HFF-Myc (cell line): ENCODE results near the gene KCNK10.
"Not testable (repeated sequence)": the region's sequence is repeated elsewhere in the genome, so short reads cannot be mapped to it uniquely, and the experiment has no call there.

Source experiments
- DNase-seq: peaks from one replicate; pipeline ENCODE4 v3.0.0-alpha.2; 2011; ENCODE audit warnings: low read depth; ENCODE audit errors: extremely low read depth
- H3K4me3 ChIP-seq: replicated peaks from 2 replicates; pipeline ENCODE4 v1.5.1; 2011; ENCODE audit warnings: low read depth, mild to moderate bottlenecking, control low read depth, low read length
- TF ChIP-seq, protein P1 (sequence below): IDR thresholded peaks from 2 replicates; pipeline ENCODE4 v1.5.1; 2012; ENCODE audit warnings: mild to moderate bottlenecking, low read depth, low read length, control low read depth; ENCODE audit errors: missing control alignments

KCNK10 gene

DNA sequence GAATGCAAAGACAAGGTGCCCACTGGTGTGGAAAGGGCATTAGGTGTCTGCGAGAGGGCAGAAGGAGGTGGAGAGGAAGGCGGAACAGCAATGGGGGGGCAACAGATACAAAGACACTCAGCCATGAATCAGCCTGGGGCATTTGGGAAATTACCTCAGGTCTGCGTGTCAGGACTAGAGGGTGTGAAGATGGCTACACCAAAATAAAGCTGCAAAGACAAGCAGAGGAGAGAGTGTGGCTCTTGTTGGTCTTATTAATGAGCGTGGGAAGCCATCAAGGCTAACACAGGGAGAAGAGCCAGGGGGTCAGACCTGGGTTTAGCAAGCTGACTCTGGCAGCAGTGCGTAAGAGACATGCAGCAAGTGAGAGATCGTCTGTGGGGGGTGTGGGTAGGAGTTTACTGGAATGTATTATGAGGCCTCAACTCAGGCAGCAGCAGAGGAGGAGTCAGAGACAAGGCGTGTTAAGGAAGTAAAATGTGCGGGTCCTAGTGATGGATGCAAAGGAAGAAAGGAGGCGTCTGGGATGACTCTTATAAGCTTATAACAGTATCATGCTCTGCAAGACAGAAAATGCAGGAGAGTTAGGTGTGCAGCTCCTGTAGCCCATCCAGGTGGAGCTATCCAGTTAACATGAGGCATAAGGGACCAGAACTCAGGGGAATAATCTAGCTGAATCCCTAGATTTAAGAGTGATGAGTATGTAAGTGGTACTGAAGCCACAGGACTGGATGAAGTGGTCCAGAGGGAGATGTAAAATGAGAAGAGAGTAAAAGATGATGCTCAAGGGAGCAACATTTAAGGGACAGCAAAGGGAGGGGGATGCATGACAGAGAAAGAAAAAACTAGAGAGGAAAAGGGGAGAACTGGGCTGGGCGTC lies 50.4 kb downstream of the KCNK10 start:
- H3K4me3 ChIP-seq = no peak overlapping the region
- TF ChIP-seq, protein P1, sequence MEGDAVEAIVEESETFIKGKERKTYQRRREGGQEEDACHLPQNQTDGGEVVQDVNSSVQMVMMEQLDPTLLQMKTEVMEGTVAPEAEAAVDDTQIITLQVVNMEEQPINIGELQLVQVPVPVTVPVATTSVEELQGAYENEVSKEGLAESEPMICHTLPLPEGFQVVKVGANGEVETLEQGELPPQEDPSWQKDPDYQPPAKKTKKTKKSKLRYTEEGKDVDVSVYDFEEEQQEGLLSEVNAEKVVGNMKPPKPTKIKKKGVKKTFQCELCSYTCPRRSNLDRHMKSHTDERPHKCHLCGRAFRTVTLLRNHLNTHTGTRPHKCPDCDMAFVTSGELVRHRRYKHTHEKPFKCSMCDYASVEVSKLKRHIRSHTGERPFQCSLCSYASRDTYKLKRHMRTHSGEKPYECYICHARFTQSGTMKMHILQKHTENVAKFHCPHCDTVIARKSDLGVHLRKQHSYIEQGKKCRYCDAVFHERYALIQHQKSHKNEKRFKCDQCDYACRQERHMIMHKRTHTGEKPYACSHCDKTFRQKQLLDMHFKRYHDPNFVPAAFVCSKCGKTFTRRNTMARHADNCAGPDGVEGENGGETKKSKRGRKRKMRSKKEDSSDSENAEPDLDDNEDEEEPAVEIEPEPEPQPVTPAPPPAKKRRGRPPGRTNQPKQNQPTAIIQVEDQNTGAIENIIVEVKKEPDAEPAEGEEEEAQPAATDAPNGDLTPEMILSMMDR = no peak
- DNase-seq = no peak

DNA sequence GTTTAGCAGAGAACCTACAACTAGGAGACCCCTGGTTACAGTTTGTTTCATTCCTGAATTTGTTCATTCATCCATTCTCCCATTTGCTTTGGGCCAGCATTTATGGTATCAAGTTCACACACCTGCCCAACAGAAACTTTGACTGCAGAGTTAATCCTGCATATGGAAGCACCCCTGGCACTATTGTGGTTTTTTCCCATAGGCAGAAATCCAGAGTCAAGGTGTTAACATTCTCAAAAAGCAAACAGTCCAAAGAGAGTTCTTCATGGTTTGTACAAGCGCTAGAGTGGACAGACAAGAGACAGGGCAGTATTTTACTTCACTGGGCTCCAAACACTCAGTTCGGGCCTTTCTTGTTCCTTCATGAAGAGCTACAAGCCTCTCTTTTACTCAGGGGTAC lies 51.9 kb downstream of the KCNK10 start:
- TF ChIP-seq, protein P1 = no peak
- DNase-seq = no peak
- H3K4me3 ChIP-seq = no peak overlapping the region

GRCh38 chr14:88270776-88271175 lies 52.3 kb downstream of the KCNK10 start:
- H3K4me3 ChIP-seq = no peak overlapping the region
- TF ChIP-seq, protein P1 = no peak
- no peak for DNase-seq

DNA sequence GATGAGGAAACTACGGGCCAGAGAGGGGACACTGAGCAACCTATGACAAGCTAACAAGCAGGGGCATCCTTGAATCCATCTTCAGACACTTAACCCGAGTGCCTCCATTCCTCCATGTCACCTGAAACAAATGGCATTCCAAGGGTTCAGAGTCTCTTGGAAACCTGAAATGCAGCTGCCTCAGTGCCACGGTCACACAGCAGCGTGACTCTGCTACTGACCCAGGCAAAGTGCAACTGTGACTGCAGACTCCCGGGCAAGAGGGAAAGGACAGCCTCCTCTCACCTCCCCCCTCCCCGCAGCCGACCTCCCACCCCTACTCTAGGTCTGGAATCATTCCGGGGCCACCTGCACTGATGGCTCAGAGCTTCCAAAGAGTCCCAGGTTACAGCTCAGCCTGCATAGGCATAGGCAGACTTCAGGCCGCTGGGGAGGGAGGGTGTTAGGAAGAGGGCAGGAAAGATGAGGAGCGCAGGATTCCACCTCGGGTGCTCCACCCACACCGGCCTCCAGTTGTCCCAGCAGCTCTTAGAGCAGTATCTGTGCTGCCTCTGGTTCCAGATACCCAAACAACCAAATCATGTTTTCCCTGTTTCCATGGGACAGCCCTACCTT lies 53.2 kb downstream of the KCNK10 start:
- TF ChIP-seq, protein P1 = no peak
- no peak for DNase-seq
- H3K4me3 ChIP-seq = no peak overlapping the region

GRCh38 chr14:88266474-88266873 lies 56.6 kb downstream of the KCNK10 start:
- DNase-seq = no peak
- TF ChIP-seq, protein P1 = no peak
- H3K4me3 ChIP-seq = no peak overlapping the region

DNA sequence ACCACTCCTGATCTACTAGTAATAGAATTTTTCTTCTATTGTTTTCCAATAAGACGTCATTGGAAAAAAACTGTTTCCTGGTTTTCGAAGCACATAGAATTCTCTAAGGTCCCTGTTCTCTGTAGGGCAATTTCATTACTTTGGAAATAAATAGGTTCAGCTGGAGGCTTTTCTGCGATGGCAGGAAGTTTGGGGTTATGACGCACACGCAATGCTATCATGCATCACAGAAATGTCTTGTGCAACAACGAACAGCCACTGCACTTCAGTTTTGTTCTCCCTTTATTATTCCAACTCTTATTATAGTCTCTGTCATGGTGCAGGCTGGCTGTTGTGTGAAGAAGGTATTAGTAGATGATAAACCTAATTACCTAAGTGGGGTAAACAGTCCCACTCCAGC lies 59.0 kb downstream of the KCNK10 start:
- TF ChIP-seq, protein P1 = no peak
- H3K4me3 ChIP-seq = no peak overlapping the region
- DNase-seq = no peak

GRCh38 chr14:88261302-88261701 lies 61.8 kb downstream of the KCNK10 start:
- not testable (repeated sequence) for DNase-seq, H3K4me3 ChIP-seq
